Ishikawa (cell line): ENCODE data around the gene USO1.

Source experiments
- CEBPB ChIP-seq: IDR thresholded peaks from 2 replicates; pipeline ENCODE4 v1.6.1; 2012
- EP300 ChIP-seq: IDR thresholded peaks from 2 replicates; pipeline ENCODE4 v1.6.1; 2012; ENCODE audit warnings: borderline replicate concordance
- FOXM1 ChIP-seq: IDR thresholded peaks from 2 replicates; pipeline ENCODE4 v1.6.1; 2012; ENCODE audit warnings: low read depth, borderline replicate concordance
- MAX ChIP-seq: IDR thresholded peaks from 2 replicates; pipeline ENCODE4 v1.6.1; 2012
- RAD21 ChIP-seq: IDR thresholded peaks from 2 replicates; pipeline ENCODE4 v1.6.1; 2012; ENCODE audit warnings: low read depth
- REST ChIP-seq: IDR thresholded peaks from 2 replicates; pipeline ENCODE4 v1.6.1; 2012; ENCODE audit warnings: low read depth, mild to moderate bottlenecking
- TEAD4 ChIP-seq: IDR thresholded peaks from 2 replicates; pipeline ENCODE4 v1.6.1; 2012
- USF1 ChIP-seq: IDR thresholded peaks from 2 replicates; pipeline ENCODE4 v1.6.1; 2012

- TF ChIP-seq TEAD4, result no peak
- no peak for TF ChIP-seq RAD21
- no peak for TF ChIP-seq USF1
- TF ChIP-seq CEBPB, result no peak
- TF ChIP-seq EP300, result no peak
- TF ChIP-seq MAX, result no peak
- no peak for TF ChIP-seq FOXM1
- no peak for TF ChIP-seq REST
Observed at GRCh38 chr4:75715105-75715799, 9.1 kb upstream of the USO1 start.
